A204.1 (cell line): Measurements from ENCODE around the gene SPOCK1.

ENCODE experiments used
- FAIRE-seq: peaks from 2 replicates; lab custom pipeline; 2012; peaks lifted over from hg19 to GRCh38; lab: Jason Lieb, UNC

The SPOCK1 gene

DNA sequence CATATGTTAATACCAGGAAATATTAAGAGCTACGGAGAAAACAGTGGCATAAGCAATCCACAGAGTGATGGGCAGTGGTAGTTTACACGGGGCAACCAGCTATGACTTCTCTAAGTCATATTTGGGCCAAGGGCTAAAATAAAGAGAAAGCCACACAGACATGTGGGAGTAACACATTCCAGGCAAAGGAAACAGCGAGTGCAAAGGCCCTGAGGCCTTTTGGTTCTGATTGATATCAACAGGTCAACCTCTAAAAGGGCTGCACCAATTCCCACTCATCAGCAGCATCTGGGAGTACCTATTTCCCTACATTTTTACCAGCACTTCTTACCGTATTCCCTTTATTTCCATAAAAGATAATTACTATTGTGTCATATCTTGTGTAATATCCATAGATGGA is 173.4 kb downstream of the SPOCK1 start:
- FAIRE-seq: no peak

DNA sequence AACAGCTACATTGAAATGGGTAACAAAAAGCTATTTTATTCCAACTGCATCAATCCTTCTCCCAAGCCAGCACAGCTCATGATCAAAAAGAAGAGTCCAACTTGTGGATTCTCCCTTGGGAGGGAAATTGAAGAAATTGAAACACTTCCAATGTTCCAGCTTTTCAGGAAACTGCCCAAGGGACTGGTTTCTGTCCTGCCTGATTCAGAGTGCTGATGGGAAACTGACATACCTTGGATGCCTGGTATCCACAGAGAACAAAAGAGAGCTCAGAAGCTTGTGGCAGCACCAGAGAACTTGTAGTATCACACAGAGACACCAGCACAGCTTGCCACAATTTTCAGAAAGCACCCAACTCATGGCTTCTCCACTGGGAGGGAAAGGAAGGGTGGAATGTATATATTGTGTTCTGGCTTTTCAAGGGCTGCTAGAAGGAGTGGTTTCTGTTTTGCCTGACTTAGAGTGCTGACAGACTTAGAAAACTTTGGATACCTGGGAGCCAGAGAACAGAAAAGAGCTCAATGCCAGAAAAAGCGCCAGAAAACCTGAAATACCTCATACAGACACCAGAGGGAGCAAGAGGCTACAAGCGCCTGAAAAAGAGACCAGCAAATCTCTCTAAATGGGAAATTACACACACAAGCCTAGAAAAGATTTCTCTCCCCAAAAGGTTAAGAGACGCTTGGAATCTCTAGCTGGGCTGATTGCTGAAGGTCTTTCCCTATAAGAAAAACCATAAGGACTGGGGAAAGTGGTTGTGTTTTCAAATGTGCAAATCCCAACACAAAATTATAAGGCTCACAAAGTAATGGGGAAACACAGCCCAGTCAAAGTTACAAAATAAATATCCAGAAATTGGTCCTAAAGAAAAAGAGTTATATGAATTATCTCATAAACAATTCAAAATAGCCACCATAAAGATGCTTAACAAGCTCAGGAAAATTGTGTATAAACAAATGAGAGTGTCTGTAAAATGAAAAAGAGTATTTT is 178.8 kb downstream of the SPOCK1 start:
- FAIRE-seq: no peak

DNA sequence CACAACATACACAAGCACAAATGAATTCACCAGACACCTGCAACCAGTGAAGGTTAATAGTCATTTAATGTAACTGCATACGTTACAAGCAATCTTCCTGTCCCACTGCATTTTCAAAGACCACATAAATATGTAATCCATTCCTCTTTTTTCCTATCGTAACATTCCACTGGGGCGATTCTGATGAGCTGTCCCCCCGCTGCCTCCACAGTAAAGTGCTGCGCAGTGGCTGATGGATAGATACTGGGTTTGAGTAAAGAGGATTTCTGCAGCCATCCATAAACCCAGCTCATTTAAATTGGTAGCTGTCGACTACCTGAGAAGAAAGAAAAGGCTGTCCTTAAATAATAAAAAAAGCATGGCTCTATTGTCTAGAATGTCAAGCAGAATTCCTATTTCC is 181.1 kb downstream of the SPOCK1 start:
- no peak for FAIRE-seq

DNA sequence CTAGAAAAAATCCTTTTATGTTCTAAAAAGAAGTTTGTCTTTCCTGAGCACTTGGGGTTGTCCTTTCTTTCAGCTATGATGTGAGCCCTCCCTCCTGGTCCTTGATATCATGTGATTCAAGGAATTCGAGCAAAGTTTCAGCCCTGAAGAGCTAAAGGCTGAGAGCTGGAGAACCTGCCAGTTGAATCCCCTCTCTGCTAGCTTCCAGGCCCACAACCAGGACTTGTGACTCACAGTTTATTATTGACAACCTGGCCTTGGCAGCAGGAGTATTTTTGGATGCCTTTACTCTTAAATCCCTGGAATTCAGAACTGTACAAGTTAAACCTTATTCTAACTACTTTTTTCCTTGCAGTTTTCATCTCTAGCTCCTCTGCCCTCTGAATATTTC is 182.8 kb downstream of the SPOCK1 start:
- FAIRE-seq: no peak

DNA sequence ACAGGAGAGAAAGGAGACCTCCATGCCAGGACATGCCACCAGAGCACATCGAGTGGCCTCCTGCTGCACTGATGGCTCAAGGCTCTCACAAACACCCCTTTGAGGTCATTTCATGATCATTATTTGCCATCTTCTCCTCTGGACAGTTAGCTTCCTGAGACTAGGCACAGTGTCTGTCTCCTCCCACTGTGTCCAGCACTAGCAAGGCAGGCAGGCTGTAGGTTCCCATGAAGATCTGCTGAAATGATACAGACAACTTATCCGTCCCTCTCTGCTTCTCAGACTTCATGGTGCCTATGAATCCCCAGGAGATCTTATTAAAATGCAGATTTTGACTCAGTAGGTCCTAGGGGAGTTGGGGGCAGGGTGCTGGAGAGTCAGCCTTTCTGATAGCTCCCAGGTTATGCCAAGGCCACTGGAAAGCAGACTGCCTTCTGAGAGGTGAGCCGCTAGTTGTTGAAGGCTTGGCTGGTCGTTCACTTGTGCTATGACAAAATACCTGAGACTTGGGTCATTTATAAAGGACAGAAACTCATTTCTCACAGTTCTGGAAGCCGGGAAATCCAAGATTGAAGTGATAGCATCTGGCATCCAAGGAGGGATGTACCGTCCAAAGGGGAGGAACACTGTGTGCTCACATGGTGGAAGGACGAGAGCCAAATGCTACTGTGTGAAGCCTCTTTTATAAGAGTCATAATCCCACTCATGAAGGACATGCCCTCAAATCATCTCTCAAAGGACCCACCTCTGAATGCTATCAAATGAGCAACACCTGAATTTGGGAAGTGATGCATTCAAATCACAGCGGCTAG is 183.4 kb downstream of the SPOCK1 start:
- no peak for FAIRE-seq

DNA sequence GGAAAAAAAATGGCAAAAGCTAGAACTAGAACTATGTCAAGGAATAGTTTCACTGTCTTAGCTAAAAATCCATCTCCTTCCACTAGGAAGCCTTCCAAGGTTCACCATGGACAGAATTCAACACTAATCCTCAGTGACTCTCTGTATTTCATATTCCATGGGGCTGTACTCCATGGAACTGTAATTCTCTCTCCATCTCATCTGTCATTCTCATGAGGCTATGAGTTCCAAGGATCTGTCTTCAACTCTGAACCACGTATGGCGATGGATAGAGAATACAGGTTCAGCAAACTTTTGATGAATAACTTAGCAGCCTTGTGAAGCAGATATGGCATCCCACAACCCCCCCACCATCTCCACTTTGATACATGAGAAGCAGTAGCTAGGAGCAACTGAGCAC is 184.0 kb downstream of the SPOCK1 start:
- no peak for FAIRE-seq

DNA sequence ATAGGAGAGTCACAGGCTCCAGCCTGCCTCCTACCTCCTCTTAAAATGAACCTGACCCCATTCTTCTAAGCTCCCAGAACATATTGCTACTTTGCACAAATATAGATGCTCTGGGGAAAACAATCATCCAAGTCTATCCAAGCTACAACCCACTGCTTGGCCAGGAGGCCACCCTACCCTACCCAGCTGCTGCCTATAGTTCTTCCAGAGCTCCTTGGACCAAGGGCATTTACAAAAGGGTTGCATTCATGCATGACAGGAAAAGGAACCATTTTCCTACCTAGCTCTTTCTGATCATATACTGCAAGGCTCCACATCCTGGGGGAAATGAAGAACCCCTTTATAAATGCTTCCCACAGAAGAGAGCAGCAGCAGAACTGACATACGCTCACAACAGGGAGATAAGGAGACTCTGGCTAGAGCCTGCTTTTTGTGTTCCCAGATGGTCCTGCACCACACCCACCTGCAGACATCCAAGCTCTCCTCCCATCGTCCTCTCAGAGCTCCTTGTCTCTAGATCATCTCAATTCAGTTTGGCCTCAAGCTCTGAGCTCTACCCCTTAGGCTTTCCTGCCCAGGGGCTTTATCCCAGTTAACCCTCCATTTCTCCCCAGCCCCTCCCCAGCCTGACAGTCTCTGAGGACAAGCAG is 185.5 kb downstream of the SPOCK1 start:
- FAIRE-seq: no peak

DNA sequence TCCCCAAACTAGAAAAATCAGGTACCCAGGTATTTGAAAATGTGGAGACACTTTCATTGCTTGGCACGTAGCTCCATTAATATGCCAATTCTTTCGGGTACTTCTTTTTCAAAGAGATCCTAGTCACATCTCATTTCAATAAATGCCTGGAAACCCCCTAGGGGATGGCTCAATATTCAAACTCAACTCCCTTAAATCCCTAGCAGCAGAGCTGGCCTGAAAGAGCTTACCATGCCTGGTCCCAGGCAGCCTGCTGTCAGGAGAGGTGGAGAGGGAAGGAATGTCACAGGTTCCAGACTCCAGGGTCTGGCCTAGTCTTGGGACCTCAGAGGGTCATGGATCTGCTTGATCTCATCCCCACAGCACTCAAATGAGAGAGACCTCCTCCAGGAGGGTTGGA is 187.1 kb downstream of the SPOCK1 start:
- FAIRE-seq: no peak

DNA sequence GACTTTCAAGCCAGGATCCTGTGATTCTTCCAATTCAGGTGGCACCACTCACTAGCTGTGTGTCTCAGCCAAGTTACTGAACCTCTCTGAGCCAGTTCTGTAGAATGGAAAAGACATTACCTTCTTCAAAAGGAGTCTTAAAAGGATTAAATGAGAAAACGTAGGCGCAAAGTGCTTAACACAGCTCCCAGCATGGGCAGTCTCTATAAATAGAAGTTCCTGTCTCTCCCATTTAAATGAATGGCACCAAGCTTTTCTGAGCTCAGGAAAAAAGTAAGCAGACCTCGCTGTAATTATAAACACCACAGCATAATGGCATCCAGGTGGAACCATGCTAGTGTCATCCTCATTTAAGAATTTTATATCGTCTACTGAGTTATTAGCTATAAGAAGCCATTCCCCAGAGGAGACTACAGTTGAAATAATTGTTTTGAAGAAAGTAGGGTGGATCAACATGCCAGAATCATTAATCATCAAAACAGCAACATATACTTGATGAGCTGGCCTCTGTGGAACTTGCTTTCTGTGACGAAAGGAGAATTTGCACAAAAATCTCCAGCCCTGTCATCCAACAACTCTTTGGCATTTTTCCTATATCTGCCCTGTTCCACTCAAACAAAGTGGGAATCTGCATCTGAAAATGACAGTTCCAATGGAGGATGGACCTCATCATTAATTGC is 188.9 kb downstream of the SPOCK1 start:
- FAIRE-seq: no peak

DNA sequence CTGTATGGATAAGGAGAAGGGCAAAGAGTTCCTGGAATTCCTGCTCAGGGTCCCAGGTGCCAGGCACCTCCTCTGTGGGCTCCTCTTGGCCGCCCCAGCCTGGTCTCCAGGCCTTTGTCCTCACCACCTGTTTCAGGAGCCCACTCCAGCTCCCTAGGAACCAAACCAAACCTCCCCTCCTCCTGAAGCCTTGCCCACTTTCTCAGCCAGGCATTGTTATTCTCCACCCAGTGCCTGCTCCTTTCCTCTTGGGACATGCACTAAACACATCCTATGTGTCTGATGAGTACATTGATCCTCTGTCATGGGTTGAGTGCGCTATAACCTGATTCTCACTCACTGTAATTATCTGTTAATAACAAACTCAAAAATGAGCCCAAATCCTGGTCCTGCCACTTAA is 189.8 kb downstream of the SPOCK1 start:
- no peak for FAIRE-seq

DNA sequence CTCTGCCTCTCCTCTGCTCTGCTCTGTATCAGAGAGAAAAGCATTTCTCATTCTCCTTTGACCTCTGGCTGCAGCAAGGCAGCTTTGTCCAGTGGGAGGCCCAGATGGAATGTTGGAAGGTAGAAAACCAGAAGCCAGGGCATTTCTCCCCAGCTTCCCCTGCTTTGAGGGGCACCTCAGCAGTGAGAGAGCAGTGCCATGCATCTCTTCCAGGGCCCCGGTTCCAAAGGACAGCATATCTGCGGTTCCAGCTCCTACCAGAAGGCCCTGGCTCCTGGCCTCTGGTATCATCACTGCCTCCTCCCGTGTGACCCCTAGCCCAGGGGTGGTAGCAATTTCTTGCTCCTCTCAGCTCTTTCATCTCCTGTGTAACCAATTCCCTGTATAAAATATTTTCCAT is 190.8 kb downstream of the SPOCK1 start:
- FAIRE-seq: no peak

DNA sequence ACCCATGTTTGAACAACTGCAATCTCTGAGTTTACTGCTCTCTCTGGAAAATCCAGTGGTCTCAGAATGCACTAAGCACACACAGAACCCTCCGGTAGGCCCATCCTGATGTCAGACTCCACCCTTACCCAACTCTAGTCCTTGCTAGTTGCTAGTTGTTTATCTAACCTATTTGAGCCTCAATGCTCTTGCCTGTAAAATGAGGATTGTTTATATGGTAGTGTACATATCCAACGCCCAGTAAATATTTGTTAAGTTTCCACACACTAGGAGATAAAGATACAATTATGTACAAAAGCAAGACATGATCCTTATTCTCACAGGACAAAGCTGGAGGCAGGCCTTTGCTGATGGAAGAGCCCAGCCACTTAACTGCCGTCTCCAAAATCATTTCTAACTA is 192.2 kb downstream of the SPOCK1 start:
- no peak for FAIRE-seq

DNA sequence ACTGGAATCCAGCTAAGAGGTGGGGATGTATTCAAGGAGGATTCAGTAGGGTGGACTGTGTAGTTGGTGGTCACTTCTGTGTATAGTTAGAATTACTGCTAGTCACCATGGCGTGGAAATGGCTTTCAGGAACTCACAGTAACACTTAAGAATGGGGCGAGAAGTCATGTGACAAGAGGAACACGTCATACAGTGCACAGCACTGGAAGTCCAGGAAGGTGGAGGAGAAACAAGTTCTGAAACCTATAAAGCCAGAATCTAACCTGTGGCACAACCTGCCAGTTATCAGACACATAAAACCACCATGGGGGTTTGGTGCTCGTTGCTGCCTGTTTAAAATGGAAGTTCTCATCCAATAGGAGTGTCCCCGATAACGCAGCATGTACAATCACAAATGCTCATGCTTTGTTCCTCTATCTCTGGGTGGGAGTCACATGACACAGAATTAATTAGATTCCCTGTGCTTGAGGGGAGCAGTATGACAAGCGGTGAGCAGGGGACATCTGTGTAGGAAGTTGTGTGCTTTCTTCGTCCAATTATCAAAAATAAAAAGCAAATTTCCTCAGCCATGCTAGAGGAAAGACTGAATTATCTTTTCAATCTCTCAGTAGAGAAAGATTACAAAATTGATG is 193.0 kb downstream of the SPOCK1 start:
- FAIRE-seq: no peak

DNA sequence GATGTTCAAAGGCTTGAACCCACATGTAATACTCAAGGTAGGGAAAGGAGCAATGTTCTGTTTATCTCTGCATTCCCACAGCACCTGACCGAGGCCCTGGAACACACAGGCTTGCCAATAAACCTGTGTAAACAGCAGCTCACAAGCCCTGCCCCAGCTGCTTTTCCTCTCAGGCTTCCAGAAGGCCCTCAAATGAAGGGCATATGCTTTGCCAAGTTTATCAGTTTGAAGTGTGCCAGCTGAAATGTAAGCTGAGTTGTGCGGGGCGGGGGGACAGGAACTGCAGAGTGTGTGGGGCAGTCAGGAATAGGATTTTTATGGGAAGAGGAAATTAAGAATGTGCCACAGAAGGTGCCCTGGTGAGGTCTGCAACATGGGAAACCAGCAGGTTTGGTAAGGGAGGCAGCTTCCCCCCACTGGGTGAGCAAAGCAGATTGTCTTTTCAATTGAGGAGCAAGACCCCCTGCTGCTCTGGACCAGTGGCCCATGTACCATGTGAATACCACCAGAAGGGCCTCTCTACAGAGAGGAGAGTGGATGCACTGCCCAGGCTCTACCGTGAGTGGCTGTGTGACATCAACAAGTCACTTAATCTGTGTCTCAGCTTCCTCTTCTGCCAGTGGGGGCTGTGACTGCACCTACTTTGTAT is 194.8 kb downstream of the SPOCK1 start:
- no peak for FAIRE-seq

DNA sequence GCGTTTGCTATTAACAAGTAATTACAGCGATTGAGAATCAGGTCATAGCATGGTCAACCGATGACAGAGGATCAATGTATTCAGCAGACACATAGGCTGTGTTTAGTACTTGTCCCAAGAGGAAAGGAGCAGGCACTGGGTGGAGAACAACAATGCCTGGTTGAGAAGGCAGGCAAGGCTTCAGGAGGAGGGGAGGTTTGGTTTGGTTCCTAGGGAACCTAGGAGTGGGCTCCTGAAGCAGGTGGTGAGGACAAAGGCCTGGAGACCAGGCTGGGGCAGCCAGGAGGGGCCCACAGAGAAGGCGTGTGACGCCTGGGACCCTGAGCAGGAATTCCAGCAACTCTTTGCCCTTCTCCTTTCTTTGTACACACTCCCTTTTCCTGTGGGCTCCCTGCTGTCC is 195.6 kb downstream of the SPOCK1 start:
- FAIRE-seq: no peak

DNA sequence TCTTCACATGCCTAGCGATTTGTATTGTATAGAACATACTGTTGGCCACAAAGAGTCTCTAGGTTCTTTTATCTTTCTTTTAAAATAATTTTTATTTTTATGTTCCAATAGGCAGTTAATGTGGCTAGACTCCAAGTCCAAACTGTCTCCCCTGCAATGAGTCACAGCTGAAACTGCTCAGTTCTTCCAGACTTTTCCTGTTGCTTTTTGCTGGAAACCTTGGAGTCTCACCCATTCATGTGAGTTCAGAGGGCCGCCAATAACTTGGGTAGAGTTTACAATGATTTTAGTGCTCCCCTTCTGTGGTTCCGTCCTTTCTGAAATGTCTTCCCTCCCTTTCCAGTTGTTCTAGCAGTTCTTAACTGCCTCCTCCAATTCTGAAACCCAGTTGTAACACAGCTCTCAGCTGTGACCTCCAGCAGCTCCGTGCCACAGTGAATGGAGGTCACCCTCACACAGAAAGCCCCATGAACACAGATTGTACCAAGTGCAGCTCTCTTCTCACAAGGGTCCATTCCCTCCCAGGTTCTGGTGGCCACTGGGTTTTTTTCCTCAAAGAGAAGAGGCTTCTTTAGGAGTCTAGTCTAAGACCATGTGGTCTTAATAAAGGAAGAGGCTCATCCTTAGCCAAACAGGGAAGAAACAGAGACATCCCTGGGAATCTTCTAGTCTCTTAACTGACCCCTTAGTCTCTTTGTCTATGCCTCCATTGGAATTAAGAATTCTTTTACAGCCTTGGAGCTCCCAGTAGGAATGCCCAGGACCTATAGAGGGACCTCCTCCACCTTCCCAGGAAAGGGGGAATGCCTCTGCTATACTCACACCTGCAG is 198.5 kb downstream of the SPOCK1 start:
- no peak for FAIRE-seq

DNA sequence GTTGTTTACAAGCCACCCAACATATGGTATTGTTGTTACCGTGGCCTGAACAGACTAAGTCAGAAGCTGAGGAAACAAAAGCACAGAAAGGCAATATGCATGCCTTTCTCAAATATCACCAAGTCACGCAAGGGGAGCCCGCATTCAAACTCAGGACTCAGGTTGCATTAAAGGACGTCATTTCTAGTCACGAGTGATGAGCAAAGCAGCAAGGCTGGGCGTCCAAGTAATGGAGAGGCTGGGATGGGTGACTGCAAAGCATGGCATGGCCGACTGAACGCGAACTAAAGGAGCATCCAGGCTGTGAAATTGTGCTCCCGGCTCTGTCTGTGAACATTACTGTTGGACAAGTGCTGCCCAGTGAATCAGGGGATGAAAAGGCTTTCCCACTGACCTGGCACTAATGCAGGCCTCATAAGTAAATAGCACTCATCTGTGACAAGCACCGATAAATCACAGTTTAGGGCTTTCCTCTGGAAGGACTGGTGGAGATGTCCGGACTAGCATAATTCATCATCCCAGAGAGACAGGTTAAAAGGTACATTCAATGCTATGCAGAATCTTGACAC is 202.8 kb downstream of the SPOCK1 start:
- no peak for FAIRE-seq

DNA sequence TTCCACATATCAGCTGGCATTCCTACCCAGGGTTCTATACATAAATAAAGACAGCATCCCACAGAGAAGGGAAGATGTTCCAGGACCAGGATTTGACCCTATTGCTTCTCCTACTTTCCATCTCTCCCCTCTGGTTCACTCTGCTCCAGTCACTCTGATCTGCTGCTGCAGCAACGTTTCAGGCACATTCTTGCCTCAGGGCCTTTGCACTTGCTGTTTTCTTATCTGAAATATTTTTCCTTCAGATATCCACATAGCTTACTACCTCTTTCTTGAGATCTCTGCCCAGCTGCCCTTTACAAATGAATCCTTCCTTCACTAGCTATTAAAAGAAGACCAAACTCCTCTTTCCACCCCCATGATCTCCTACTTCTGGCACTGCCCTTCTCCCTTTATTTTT is 204.5 kb downstream of the SPOCK1 start:
- FAIRE-seq: no peak

DNA sequence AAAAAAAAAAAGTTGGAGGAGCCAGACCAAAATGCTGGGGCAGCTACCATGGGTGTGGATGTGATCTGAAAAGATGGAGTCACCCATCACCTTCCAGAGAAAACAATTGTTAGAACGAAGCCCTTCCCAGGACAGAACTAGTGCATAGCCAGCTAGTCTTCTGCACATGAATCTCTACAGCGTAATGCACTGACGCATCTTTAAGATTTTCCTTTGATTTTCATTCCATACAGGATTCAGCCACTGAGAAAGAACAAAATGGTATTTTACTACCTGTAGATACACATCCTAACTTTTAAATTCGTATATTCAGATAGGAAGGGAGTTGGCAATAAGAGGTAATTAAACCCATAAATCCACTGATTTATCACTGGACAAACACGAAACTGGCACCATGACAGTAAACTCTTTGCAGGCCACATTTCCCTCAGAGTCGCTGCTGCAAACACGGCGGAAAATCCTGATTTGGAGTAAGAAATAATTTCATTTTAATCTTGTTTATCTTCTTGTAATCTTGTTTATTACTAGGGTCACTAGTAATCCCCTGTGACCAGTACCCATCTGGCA is 206.6 kb downstream of the SPOCK1 start:
- no peak for FAIRE-seq

DNA sequence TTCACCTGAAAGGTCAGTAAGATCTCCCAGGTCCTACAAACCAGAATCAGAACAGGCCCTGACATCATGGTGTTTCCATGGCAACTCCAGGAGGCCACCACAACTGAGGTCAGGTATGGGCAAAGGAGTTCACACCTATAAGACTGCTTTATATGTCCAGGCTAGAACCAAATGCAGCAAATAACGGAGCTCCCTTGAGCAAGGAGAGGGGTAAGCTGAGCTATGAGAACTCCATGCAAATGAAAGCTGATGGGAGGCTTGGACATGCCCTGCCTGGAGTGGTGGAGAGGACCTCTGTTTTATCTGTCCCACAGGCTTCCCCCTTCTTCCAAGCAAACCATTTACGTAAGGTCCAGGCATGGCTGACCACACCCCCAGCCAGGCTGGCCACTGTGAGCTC is 207.7 kb downstream of the SPOCK1 start:
- no peak for FAIRE-seq
